GM19467 (cell line): ENCODE results near the gene UNC5C.

ENCODE experiments used
- ATAC-seq: cut with Tn5 transposase; IDR thresholded peaks from one replicate; pipeline ENCODE4 v1.9.1; 2021; ENCODE audit warnings: mild to moderate bottlenecking, moderate library complexity; ENCODE audit not compliant: unreplicated experiment

Gene UNC5C

DNA sequence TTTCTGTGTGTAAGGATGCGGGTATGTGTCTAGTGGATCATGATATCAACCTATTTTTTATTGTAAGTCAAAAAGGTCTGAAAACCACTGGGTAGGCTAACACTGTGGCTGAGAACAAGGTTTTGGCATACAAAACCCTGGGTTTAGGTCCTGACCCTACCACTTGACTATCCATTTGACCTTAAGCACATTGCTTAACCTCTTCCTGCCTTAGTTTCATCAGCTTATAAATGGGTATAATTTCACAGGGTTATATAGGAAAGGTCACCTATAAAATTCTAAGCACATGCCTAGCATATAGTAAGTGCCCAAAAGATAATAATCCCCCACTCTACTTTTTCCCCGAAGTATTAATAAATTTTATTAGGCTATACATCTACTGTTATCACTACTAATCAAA is 263.0 kb downstream of the UNC5C start:
- no peak for ATAC-seq

GRCh38 chr4:95284655-95285054 is 264.1 kb downstream of the UNC5C start:
- no peak for ATAC-seq

- no peak for ATAC-seq
Observed at GRCh38 chr4:95283320-95283719, 265.5 kb downstream of the UNC5C start.

DNA sequence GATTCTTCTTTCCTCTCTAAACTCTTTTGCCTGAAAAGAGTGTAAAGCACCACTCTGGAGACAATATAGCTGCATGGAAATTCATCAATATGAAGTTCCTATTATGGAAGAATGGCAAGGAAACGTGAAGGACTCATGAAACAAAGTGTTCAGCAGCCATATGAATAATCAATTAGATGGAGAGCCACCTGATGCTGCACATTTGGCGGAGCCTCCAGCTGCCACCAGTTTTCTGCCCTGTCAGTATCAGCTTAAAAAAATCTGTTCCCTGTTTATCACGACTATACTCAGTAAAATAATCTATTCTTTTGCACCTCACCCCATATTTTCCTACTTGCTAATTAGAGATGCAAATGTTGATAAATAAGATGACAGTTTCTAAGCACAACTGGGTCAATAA is 276.0 kb downstream of the UNC5C start:
- no peak for ATAC-seq

GRCh38 chr4:95272036-95272435 is 276.7 kb downstream of the UNC5C start:
- ATAC-seq: no peak

- ATAC-seq: no peak
Observed at GRCh38 chr4:95268819-95269565, 279.8 kb downstream of the UNC5C start.

DNA sequence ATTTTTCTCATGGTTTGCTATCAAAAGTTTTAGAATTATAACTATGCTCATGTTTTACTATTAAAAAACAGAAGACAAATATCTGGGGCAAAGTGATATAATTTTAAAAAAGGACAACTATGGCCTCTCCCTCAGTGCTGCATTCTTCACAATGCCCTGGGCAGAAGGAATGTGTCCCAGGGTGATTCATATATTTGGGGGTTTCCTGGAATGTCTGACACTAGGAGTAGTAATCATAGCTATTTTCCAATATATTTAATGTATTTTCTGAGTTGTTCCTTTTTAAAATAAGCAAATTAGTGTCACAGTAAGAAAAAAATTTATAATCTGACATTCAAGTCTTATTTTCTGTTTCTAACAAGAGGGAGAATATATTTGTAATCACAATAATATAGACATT is 281.7 kb downstream of the UNC5C start:
- no peak for ATAC-seq

DNA sequence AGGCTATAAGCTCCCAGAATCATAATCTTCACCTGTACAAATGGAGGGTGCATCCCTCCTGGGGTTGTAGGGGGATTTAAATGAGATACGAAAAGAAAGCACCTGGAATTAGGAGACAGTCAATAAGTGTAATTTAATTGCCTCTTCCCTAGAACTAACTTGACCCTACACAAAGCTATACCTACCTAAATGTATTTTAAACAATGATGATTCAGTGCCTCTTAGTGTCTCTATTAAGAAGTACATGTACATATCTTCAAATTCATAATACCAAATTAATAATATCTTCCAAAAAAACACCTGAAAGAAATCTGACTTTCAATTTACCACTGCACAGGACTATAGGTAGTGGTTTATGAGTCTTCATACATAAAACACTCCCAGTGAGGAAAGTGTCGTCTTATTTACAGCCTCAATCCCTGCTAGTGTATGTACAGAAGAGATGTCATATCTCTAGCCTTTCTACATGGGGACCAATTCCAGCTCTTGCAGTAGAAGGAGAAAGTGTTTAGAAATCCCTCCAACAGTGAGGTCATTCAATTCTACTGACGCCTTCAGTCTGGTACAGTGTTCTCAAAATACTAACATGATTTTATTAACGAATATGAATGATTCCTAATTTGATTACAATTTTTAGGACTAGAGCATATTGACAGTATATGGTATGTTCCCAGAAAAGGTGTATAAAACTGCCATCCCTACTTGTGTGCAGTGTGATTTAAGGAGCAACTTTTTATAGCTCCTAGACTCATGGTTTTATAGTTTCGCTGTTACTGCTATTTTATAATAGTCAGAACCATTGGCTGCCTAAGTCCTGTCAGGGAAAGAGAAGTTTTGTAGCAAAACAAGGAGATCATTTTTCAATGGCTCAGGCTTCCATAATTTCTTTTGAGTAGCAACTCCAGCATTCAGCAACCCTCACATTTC is 282.7 kb downstream of the UNC5C start:
- ATAC-seq: no peak

- ATAC-seq: no peak
Observed at GRCh38 chr4:95264843-95265242, 283.9 kb downstream of the UNC5C start.

GRCh38 chr4:95263960-95264359 is 284.8 kb downstream of the UNC5C start:
- ATAC-seq: no peak

- ATAC-seq: no peak
Observed at GRCh38 chr4:95263391-95263790, 285.4 kb downstream of the UNC5C start.

DNA sequence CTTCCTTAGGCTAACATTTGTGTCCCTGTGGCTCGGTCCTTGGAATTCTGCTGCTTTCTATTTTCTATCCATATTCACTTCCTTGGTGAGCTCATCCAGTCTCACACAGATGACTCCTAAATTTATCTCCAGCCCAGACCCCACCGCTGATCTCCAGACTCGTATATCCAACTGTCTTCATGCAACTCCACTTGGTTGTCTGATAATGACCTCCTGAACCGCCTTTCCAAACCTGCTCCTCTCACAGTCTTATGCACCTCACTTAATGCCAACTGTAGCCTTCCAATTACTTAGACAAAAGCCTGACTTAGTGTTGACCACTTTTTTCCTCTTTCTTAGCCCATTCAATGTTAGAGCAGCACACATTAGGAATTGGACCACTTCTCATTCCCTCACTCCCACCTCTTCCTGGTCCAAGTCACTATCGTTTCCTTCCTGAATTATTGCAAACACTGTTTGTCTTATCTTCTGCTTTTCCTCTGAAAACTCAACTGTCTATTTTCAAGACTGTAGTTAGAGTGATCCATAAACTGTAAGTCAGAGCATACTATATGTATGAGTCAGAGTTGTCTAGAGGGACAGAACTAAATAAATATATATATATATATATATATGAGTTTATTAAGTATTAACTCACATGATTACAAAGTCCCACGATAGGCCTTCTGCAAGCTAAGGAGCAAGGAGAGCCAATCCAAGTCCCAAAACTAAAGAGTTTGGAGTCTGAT is 292.5 kb downstream of the UNC5C start:
- ATAC-seq: no peak

DNA sequence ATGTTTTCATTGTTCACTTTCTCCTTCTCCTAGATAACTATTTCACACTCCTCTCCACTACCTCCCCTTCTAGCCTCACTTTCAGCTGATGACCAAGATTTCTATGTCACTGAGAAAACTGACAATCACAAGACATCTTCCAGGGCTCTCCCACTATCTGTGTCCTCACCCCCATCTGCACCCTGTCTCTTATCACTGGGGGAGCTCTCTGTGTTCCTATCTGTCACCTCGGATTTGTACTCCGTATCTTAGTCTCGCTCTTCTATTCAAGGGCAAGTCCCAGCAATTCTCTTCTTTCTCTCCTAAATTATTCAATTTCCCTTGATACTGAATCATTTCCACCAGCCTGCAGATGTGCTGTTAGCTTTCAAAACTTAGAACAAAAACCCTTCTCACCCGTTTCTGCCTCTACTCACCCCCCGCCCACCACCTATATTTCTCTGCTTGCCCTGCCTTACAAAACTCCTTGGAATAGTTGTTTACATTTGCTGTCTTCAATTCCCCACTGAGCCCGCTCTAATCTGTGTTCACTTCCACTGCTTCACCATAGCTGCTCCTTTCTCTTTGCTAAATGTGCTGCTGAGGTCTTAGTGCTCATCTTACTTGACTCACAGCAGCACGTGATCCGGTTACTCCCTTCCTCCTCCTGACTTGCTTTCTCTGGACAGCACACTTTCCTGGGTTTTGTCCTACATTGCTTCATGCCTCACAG is 293.2 kb downstream of the UNC5C start:
- ATAC-seq: no peak

DNA sequence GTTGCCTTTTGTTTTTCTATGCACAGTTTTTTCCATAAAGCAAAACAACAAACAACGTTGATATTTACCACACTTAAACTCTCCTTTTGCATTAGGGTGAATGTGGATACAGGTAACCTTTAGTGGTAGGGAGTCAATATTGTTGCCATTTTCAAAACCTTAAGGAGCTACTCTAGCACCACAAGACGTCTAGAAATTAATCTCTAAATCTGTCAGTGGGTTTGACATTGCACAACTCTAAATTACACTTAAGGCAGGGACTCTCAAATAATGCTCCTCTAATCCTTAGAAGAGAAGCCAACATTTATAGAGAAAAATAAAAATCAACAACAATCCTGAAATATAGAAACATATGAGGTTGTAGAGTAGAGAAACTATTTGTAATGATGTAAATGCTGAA is 297.2 kb downstream of the UNC5C start:
- ATAC-seq: no peak

DNA sequence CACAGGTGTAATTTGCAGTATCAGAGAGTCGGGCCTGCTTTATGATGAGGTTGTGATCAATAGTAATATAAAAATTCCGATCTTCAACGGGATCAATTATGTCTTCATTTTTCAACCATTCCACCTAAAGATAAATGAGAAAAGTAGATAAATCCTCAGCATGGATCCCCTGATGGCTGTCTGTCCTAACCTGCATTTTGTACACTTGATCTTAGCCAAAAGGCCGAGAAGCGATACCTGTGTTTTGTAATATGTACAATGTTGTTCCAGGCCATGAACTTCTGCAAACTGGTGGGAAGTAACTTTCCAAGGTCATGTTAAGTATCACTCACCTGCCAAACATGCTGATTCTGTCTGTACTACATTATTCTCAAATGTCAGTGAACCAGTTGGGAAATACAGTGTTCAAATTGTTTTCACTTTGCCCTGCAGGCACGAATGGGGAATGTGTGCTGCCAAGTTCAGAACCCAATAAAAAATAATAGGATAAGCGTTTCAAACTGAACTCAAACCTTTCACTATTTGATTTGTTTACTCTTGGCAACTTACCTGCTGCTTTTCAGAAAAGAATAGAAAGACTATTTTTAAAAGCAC is 298.1 kb downstream of the UNC5C start:
- ATAC-seq: no peak

- no peak for ATAC-seq
Observed at GRCh38 chr4:95249426-95250021, 299.2 kb downstream of the UNC5C start.

- no peak for ATAC-seq
Observed at GRCh38 chr4:95248720-95249425, 299.9 kb downstream of the UNC5C start.

GRCh38 chr4:95243892-95244291 is 304.9 kb downstream of the UNC5C start:
- no peak for ATAC-seq

DNA sequence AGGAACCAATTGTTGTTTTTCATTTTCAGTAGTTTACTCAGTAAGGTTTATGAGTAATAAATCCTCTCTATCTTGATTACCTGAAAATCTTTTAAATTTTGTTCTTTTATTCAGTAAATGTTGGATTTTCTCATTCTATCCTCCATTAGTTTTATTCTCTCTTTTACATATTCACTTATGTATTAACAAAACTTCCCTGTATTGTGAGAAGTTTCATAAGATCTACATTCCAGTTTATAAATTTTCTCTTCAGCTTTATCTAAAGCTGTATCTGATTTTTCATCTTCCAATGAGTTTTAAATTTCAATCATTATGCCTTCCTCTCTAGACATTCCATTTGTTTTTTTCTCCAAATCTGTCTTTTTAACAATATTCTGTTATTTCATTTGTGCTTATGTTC is 310.2 kb downstream of the UNC5C start:
- no peak for ATAC-seq
